Measurements from ENCODE around the gene ZNF746. TPM values are rescaled to one million over a fixed set of nuclear protein-coding genes. Genes with fewer than 3 reads are reported as not detected.

The ZNF746 gene
- total RNA-seq, 1 donor from 2014 or later: 24.7 TPM

DNA sequence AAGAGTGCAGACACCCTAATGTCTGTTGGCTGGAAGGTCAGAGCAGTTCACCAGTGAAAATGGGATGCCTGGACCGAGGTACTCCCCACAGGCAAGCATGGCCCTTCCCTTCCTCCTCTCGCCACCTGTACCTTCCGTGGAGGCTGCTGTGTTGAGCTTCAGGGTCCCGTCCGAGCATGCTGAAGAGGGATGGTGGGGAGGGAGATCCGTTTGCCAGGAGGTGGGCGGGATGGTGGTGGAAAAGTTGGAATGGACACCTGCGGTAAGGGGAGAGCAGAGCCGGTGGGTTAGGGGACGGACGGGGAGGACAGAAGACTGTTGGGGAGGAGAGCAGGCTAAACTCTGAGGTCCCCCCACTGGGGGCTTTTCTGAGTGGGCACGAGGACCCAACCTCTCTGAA is 20.8 kb downstream of the ZNF746 start:
- Mint-ChIP-seq H3K4me3 (ENCODE audit: unreplicated experiment) (no peak overlapping the region), H3K4me1 (ENCODE audit: low read depth, unreplicated experiment) (peaks cover 8% of the 10 kb centered on the region), H3K27me3 (ENCODE audit: low read depth, unreplicated experiment) (no peaks in the 10 kb centered on the region), H3K27ac (ENCODE audit: unreplicated experiment) (no peak overlapping the region), H3K36me3 (ENCODE audit: low read depth, unreplicated experiment) (peaks cover 33% of the 10 kb centered on the region), H3K9me3 (ENCODE audit: unreplicated experiment) (peaks cover 6% of the 10 kb centered on the region)
- no peaks in the 10 kb centered on the region for H3K9me3 ChIP-seq (ENCODE audit: insufficient read depth, low read depth, low read length)
- H3K9ac ChIP-seq (ENCODE audit: low read length): no peak overlapping the region
- FAIRE-seq (no peak), DNase-seq (ENCODE audit: low read depth) (no peak)
- peaks cover 20% of the 10 kb centered on the region for H3K36me3 ChIP-seq (ENCODE audit: insufficient read depth, low read length)
- H3K27ac ChIP-seq (ENCODE audit: low read depth, low read length): no peak overlapping the region
- H3K4me3 ChIP-seq (ENCODE audit: insufficient read depth, low read depth, low read length): no peak overlapping the region
- no peaks in the 10 kb centered on the region for H3K27me3 ChIP-seq (ENCODE audit: insufficient read depth, low read length)
- H4K20me1 ChIP-seq (ENCODE audit: insufficient read depth, low read length): peaks cover 30% of the 10 kb centered on the region
- H2AFZ ChIP-seq (ENCODE audit: low read depth, low read length): no peak overlapping the region
- H3K4me1 ChIP-seq (ENCODE audit: insufficient read depth, low read length): no peaks in the 10 kb centered on the region
- TF ChIP-seq, protein P1, sequence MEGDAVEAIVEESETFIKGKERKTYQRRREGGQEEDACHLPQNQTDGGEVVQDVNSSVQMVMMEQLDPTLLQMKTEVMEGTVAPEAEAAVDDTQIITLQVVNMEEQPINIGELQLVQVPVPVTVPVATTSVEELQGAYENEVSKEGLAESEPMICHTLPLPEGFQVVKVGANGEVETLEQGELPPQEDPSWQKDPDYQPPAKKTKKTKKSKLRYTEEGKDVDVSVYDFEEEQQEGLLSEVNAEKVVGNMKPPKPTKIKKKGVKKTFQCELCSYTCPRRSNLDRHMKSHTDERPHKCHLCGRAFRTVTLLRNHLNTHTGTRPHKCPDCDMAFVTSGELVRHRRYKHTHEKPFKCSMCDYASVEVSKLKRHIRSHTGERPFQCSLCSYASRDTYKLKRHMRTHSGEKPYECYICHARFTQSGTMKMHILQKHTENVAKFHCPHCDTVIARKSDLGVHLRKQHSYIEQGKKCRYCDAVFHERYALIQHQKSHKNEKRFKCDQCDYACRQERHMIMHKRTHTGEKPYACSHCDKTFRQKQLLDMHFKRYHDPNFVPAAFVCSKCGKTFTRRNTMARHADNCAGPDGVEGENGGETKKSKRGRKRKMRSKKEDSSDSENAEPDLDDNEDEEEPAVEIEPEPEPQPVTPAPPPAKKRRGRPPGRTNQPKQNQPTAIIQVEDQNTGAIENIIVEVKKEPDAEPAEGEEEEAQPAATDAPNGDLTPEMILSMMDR (IDR thresholded peaks at IDR 0.05; ENCODE audit: insufficient read depth, low read depth, low read length): no peak
- no peak for TF ChIP-seq EZH2 (IDR thresholded peaks at IDR 0.05; ENCODE audit: insufficient read depth, low read length)
- H3K79me2 ChIP-seq (ENCODE audit: insufficient read depth, low read length): peaks cover 26% of the 10 kb centered on the region
- no peak overlapping the region for H3K4me2 ChIP-seq (ENCODE audit: low read length)

DNA sequence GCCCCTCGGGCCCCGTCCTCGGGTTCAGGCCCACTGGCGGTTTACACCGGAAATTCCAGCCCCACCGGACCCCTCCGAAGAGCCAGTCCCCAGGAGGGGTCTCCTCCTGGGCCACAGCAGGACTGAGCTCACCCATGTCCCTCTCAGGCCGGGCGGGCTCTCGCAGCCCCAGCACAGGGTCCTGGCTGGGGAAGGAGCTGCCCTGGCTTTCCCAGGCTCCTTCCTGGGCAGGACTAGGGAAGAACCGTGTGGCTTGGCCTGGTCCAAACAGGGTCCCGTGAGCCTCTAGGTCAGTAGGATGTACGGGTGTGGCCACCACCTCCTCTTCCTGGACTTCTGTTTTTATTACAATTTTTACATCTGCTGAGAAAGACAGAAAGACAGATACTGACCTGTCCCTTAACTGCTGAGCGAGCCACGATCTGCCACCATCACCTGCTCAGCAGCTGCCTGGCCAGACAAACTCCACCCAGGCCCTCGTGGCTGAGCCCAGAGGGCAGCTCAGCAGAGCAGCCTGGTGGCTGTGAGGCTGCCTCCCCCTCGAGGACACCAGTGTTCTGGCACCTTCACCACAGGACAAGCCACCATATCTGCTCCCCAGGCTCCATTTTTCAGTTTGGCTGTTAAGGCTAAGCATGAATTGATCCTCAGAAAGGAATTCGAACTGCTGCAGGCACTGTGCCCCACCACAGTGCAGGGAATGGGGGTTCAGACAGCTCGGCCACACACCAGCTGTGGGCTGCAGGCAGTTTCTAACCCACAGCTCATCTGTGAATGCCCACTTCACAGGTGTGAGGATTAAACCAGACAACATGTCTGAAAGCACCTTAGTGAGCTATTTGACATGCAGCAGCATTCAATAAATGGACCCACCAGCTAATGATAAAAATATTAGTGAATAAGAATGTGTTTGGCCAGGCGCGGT is 22.2 kb downstream of the ZNF746 start:
- H3K9ac ChIP-seq (ENCODE audit: low read length): no peak overlapping the region
- DNase-seq (ENCODE audit: low read depth) (no peak), FAIRE-seq (no peak)
- TF ChIP-seq, protein P1 (IDR thresholded peaks at IDR 0.05; ENCODE audit: insufficient read depth, low read depth, low read length): no peak
- TF ChIP-seq EZH2 (IDR thresholded peaks at IDR 0.05; ENCODE audit: insufficient read depth, low read length): no peak
- peaks cover 2% of the 10 kb centered on the region for H3K9me3 ChIP-seq (ENCODE audit: insufficient read depth, low read depth, low read length)
- H2AFZ ChIP-seq (ENCODE audit: low read depth, low read length): no peak overlapping the region
- Mint-ChIP-seq H3K27ac (ENCODE audit: unreplicated experiment) (no peak overlapping the region), H3K4me1 (ENCODE audit: low read depth, unreplicated experiment) (peaks cover 8% of the 10 kb centered on the region), H3K27me3 (ENCODE audit: low read depth, unreplicated experiment) (no peaks in the 10 kb centered on the region), H3K36me3 (ENCODE audit: low read depth, unreplicated experiment) (peaks cover 43% of the 10 kb centered on the region), H3K4me3 (ENCODE audit: unreplicated experiment) (no peak overlapping the region), H3K9me3 (ENCODE audit: unreplicated experiment) (peaks cover 9% of the 10 kb centered on the region)
- peaks cover 20% of the 10 kb centered on the region for H3K36me3 ChIP-seq (ENCODE audit: insufficient read depth, low read length)
- peaks cover 26% of the 10 kb centered on the region for H3K79me2 ChIP-seq (ENCODE audit: insufficient read depth, low read length)
- no peak overlapping the region for H3K27ac ChIP-seq (ENCODE audit: low read depth, low read length)
- H4K20me1 ChIP-seq (ENCODE audit: insufficient read depth, low read length): peaks cover 30% of the 10 kb centered on the region
- H3K27me3 ChIP-seq (ENCODE audit: insufficient read depth, low read length): no peaks in the 10 kb centered on the region
- H3K4me1 ChIP-seq (ENCODE audit: insufficient read depth, low read length): no peaks in the 10 kb centered on the region
- no peak overlapping the region for H3K4me3 ChIP-seq (ENCODE audit: insufficient read depth, low read depth, low read length)
- no peak overlapping the region for H3K4me2 ChIP-seq (ENCODE audit: low read length)
